Vagina (tissue), 2 donors: Measurements from ENCODE around the gene ZCCHC9.

ENCODE experiments used
- CTCF ChIP-seq, 3 experiments: fragments of 450-650 bp in 2 of 3; fragments of 200-600 bp in 1 of 3; sonication (generic) in 1 of 3; IDR thresholded peaks; one replicate each; pipeline ENCODE4 v1.5.1; 2017 to 2019; ENCODE audit warnings: antibody characterized with exemption in 3 of 3, mild to moderate bottlenecking in 2 of 3, moderate library complexity in 2 of 3
- POLR2A ChIP-seq, 2 donors: fragments of 450-650 bp; IDR thresholded peaks; one replicate each; pipeline ENCODE4 v1.6.1; 2017; ENCODE audit warnings: antibody characterized with exemption in 2 of 2, mild to moderate bottlenecking in 2 of 2, moderate library complexity in 2 of 2
- POLR2AphosphoS5 ChIP-seq, 2 donors: sonication (generic); formaldehyde crosslinking; IDR thresholded peaks; one replicate each; pipeline ENCODE4 v1.9.0; 2017; ENCODE audit warnings: antibody characterized with exemption in 2 of 2, mild to moderate bottlenecking in 2 of 2, low read depth in 1 of 2; ENCODE audit not compliant: insufficient read depth in 1 of 2

GRCh38 chr5:81251922-81252321, 49.5 kb upstream of the ZCCHC9 start:
- TF ChIP-seq CTCF (IDR thresholded peaks at IDR 0.05) (no peak), POLR2AphosphoS5 (IDR thresholded peaks at IDR 0.05; ENCODE audit: insufficient read depth in 1 of 2, low read depth in 1 of 2) (no peak), POLR2A (IDR thresholded peaks at IDR 0.05) (no peak)
